Urothelium cell line (cell line): ENCODE results near the gene PNKD.
"Not testable (repeated sequence)": the region's sequence is repeated elsewhere in the genome, so short reads cannot be mapped to it uniquely, and the experiment has no call there.

ENCODE experiments used
- DNase-seq: peaks from one replicate; pipeline ENCODE4 v3.0.0; 2011; ENCODE audit warnings: low spot score, mixed read lengths
- FAIRE-seq: peaks from 2 replicates; lab custom pipeline; 2011; peaks lifted over from hg19 to GRCh38; lab: Jason Lieb, UNC

The PNKD gene

DNA sequence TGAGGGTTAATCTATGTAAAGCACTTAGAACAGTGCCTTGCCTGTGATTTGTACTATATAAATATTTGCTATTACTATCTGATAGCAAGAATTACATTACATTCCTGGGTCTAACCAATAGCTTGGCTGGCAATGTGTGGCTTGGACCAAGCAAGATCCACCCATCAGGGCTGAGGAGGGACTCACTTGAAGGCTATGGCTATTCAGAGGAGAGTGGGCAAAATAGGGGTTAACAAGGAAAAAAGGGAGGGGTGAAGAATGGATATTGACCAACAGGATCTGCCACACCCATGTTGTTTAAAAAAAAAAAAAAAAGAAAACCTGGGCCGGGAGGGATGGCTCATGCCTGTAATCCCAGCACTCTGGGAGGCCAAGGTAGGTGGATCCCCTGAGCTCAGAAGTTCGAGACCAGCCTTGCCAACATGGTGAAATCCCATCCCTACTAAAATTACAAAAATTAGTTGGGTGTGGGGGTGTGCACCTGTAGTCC is 42.0 kb downstream of the PNKD start:
- DNase-seq = no peak
- FAIRE-seq = no peak

DNA sequence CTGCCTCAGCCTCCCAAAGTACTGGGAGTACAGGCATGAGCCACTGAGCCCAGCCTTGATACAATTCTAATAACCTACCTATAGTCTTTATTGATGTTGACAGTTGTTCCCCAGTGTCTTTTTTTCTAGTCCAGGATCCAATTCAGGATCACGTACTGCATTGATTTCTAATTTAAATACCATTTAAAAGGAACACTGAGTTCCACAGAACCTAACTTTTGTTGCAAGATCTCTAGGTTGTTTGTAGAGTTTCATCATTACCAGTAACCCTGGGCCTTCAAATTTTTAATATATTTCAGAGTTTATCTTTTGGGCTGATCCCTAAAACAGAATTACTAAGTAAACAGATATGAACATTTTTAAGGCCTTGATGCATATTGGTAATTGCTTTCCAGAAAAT is 43.0 kb downstream of the PNKD start:
- DNase-seq = no peak

DNA sequence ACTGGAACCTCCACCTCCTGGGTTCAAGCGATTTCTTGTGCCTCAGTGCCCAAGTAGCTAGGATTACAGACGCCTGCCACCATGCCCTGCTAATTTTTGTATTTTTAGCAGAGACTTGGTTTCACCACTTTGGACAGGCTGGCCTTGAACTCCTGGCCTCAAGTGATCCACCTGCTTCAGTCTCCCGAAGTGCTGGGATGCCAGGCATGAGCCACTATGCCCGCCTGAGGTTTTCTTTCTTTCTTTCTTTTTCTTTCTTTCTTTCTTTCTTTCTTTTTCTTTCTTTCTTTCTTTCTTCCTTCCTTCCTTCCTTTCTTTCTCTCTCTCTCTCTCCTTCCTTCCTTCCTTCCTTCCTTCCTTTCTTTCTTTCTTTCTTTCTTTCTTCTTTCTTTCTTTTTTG is 44.4 kb downstream of the PNKD start:
- DNase-seq, FAIRE-seq: not testable (repeated sequence)

More for the DNA sequence above, 43.0 kb downstream of the PNKD start:
- no peak for FAIRE-seq

DNA sequence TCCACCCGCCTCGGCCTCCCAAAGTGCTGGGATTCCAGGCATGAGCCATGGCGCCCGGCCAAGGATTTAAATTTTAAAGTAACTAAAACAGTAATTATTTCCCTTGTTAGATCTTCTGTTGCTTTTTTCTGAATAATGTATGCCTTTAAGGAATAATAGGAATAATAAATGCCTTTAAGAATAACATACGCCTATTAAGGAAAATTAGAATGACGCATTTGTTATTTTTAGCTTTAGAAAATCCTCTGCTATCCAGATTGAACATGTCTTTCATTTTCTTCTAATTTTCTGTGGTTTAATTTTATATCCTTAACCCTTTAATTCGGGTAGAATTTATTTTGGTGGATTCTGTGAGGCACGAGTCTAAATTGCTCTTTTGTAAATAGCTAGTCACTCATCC is 45.1 kb downstream of the PNKD start:
- DNase-seq (no peak), FAIRE-seq (no peak)

GRCh38 chr2:218317303-218317630 is 46.9 kb downstream of the PNKD start:
- FAIRE-seq = no peak
- no peak for DNase-seq

- DNase-seq (no peak), FAIRE-seq (no peak)
These were observed 47.5 kb downstream of the PNKD start for GRCh38 chr2:218317835-218318234.

DNA sequence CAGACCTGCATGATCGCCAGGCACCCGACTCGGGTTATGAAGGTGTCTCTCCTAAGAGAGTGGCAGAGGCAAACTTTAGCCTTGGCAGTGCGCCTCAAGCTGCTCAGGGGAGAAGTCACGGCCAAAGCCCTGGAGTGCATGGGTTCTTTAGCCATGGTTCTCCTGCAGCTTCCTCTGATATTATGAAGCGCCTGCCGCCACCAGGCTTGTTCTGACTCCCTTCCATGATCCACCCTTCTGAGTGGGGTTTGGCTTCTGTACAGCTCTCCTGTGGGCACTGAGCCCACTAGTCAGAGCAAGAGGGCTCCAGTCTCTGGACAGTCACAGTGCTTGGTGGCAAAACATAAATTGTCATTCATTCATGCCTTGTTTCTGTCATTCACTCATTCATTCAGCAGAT is 47.9 kb downstream of the PNKD start:
- no peak for DNase-seq
- no peak for FAIRE-seq

DNA sequence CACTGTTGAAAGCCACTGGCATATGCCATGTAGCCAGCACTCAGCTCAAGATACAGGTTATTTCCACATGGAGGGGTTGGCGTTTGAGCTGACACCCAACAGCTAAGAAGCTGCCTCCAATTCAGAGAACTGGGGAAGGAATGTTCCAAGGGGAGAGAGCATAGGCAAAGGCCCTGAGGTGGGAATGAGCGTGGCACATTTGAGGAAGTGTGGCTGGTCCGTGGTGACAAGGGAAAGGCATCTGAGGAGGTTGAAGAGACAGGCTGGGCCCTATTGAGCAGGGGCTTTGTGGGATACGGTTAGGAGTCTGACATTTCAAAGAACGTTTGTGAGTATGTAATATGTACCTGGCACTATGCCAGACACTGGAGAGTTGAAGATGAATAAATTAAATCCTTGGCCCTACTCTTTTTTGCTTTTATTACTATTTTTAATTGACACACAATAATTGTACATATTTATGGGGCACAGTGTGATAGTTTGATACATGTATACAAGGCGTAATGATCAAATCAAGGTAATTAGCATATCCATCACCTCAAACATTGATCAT is 49.6 kb downstream of the PNKD start:
- FAIRE-seq = no peak
- no peak for DNase-seq

DNA sequence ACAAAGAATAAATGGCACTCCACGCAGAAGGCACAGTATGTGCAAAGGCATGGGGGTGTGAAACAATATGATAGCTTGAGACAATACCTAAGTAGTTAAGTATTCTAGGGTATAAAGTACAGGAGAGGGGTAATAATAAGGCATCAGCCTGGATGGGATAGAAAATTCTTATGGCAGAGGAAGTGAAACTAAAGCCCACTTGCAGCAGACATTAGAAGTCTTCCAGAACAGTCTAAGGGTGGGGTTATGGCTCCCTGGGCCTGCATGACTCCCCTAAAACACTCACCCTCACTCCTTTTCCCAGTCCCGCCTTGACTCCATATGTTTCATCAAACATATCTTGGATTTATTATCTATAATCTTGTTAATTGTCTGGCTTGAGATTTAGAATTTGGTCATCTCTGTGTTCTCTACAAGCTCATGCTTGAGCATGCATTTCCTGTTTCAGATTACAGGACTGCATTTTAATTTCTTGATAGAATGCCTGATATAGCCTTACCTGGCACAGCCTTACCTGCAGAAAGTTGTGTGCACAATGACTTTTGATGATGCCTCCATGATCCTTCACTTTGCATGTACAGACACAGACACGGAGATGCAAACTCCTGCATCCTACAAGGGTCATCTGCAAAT is 50.5 kb downstream of the PNKD start:
- no peak for FAIRE-seq

DNA sequence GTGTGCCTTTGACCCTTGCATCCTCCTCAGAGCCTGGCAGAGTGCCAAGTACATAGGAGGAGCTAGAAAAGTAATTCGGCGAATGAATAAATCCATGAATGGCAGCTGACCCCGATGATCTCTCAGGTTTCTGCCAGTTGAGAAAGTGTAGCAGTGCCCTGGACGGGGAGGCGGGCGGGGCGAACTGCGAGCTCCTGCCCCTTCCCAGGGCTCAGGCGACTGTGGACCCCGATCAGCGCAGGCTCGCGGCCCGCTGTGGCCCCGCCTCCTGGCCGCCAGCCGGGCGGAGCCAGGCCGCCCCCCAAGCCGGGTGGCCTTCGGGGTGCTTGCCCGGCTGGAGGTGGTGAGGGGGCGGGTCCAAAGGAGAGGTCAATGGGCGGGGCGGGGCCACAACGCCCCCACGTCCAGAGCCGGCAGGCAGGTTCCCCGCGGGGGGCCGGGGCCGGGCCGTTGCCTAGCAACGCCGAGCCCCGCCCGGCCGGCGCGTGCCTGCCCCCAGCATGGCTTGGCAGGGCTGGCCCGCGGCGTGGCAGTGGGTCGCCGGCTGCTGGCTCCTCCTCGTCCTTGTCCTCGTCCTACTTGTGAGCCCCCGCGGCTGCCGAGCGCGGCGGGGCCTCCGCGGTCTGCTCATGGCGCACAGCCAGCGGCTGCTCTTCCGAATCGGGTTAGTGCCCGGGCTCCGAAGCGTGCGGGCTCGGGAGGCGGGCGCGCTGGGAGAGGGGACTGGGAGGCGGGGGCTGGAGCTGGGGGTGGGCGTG is 52.6 kb downstream of the PNKD start:
- DNase-seq = peak; percentile 93
- FAIRE-seq = no peak

More for the DNA sequence above, 50.5 kb downstream of the PNKD start:
- no peak for DNase-seq

- no peak for FAIRE-seq
- peak; percentile 40 for DNase-seq
These were observed 53.5 kb downstream of the PNKD start for GRCh38 chr2:218323526-218324472.

- no peak for FAIRE-seq
- no peak for DNase-seq
These were observed 55.3 kb downstream of the PNKD start for GRCh38 chr2:218325566-218326160.

DNA sequence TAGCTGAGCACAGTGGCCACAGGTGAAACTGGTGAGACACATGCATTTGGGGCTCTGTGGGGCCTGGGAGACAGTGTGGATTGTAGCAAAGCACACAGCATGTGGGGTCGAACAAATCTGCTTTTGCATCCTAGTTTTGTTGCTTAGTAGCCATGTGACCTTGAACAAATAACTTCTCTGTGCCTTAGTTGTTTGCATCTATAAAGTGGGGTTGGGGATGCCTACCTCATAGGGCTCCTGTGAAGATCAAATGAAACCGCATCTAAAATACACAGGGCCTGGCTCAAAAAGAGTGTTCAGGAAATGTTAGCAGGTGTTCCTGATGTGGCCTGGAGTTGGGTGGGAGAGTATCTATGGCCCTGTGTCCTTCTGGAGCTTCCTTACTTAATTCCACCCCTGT is 56.0 kb downstream of the PNKD start:
- no peak for DNase-seq
- FAIRE-seq = no peak

GRCh38 chr2:218327451-218328210 is 57.3 kb downstream of the PNKD start:
- FAIRE-seq = no peak
- DNase-seq = no peak

DNA sequence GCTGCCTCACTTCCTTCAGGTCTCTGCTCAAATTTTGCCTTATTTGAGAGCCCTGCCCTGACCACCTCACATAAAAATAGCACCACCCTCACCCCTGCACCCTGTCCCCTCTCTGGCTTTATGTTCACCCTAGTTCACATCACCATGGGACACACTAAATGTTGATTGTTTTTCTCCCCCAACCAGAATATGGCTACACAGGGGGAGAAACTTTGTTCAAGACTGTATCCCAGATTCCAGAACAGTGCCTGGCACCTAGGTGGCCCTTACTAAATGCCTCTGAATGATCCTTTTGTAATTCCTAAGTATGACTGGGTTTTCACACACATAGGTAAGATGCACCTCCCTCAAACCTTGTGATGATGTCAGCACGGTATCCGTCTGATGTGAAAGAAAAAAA is 58.0 kb downstream of the PNKD start:
- DNase-seq = no peak
- FAIRE-seq = no peak

- no peak for FAIRE-seq
These were observed 58.9 kb downstream of the PNKD start for GRCh38 chr2:218329027-218329825.

DNA sequence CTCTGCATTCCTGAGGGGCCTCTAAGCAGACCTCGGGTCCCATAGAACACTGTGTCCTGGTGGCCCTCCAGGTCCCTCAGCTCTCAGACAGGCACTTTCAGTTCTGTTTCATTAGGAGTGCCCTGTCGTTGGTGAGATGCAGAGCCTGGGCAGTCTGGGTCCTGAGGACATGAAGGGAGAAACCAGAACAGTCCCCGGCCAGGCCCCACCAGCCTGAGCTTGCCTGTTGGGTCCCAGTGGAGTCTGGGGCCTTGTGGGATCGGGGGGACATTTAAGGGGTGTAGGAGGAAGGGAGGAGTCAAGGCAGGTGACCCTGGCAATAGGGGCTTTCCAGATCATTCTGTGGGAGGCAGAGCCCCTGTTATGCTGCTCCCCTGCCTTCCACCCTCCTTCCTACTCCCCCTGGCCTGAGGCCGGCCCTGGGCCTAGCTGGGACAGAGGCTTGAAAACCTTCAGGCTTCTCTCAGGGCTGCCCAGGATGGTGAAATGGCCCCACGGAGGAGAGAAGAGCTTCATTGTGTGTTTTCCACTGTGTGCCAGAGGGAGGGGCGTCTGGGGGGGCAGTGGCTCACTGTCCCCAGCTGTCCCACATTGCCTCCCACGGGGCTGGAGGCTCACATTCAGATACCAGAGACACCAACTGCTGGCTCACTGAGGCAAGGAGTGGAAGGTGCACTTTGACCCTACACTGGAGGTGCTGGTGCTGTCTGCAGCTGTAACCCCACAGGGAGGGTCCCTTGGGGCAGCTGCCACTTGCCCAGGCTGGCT is 59.7 kb downstream of the PNKD start:
- FAIRE-seq (no peak), DNase-seq (no peak)

More at GRCh38 chr2:218329027-218329825, 58.9 kb downstream of the PNKD start:
- DNase-seq = no peak

- FAIRE-seq (no peak), DNase-seq (no peak)
These were observed 61.4 kb downstream of the PNKD start for GRCh38 chr2:218331745-218332144.
